Heart right ventricle (tissue), 16 donors: Measurements from ENCODE around the gene PTBP3. TPM values are rescaled to one million over a fixed set of nuclear protein-coding genes. Genes with fewer than 3 reads are reported as not detected.

Experiments used
- ATAC-seq, 8 donors: fragments of 200-7000 bp; cut with Tn5 transposase; one replicate each; pipeline ENCODE4 v1.9.1; 2020; ENCODE audit warnings: mild to moderate bottlenecking in 8 of 8, moderate library complexity in 8 of 8, moderate number of reproducible peaks in 1 of 8
- DNase-seq, 2 donors: peaks; one replicate each; pipeline ENCODE4 v3.0.0-alpha.2; 2020
- H3K27ac ChIP-seq, 10 donors: fragments of 200-600 bp; sonication (generic) in 2 of 10; one replicate each; pipeline versions ENCODE4 v1.5.0 to v1.8.0; 2020 to 2022; ENCODE audit warnings: mild to moderate bottlenecking in 3 of 10
- H3K27me3 ChIP-seq, 7 donors: fragments of 200-600 bp; one replicate each; pipeline ENCODE4 v1.8.0; 2021 to 2022; ENCODE audit warnings: mild to moderate bottlenecking in 2 of 7
- H3K36me3 ChIP-seq, 9 donors: fragments of 200-600 bp; sonication (generic) in 1 of 9; one replicate each; pipeline versions ENCODE4 v1.5.0 to v1.8.0; 2020 to 2022; ENCODE audit warnings: mild to moderate bottlenecking in 2 of 9
- H3K4me1 ChIP-seq, 9 donors: fragments of 200-600 bp; sonication (generic) in 1 of 9; one replicate each; pipeline versions ENCODE4 v1.5.0 to v1.8.0; 2020 to 2022; ENCODE audit warnings: mild to moderate bottlenecking in 4 of 9
- H3K4me3 ChIP-seq, 10 donors: fragments of 200-600 bp; sonication (generic) in 2 of 10; one replicate each; pipeline versions ENCODE4 v1.5.0 to v1.8.0; 2020 to 2022; ENCODE audit warnings: mild to moderate bottlenecking in 7 of 10, moderate library complexity in 2 of 10
- H3K9me3 ChIP-seq, 11 donors: fragments of 200-600 bp in 10 of 11; sonication (generic) in 2 of 11; one replicate each; pipeline versions ENCODE4 v1.5.0 to v1.8.0; 2013 to 2022; ENCODE audit warnings: mild to moderate bottlenecking in 2 of 11, control low read depth in 1 of 11, moderate library complexity in 1 of 11
- CTCF ChIP-seq, 9 donors: fragments of 200-600 bp; sonication (generic) in 2 of 9; IDR thresholded peaks; one replicate each; pipeline versions ENCODE4 v1.5.0 to v1.8.0; 2021 to 2022; ENCODE audit warnings: antibody characterized with exemption in 9 of 9, mild to moderate bottlenecking in 5 of 9, moderate library complexity in 1 of 9
- WGBS, 2 donors: extraction: QIAGEN DNeasy Blood & Tissue Kit; methylation state at CpG; one replicate each; pipeline ENCODE4 v1.1.7; 2013; ENCODE audit warnings: inconsistent platforms in 1 of 2; 5-methylcytosine and 5-hydroxymethylcytosine counted together
- intact Hi-C, 10 donors: fragments of 100-400 bp; cut with DNase I; formaldehyde crosslinking; loops; one replicate each; pipeline versions ENCODE4 v1.11.1 to v1.14.2; 2022
- polyA plus RNA-seq, 2 donors: library from polyadenylated mRNA; stranded (reverse); fragments of 200-250 nt; gene quantifications; one replicate each; pipeline ENCODE4 v1.2.3, GENCODE V29; 2013
- total RNA-seq, 10 donors: library from RNA; stranded (reverse); fragmentation: NEBNext Ultra II Directional in 3 of 10; extraction: Animal tissue kit (Norgen Biotek cat#: 25700) in 3 of 10; gene quantifications; one replicate each; pipeline versions ENCODE4 v1.2.1 to v1.2.4, GENCODE V29; 2021 to 2023
- donor health status: Arrhythmogenic right ventricular cardiomyopathy.
- donor health status: ischemic (EF 13 %, LVEDD 7.1; RV severe dilation, severe dysfunction).
- donor health status: healthy with polysubstance abuse.
- donor health status: DM: no; HTN: yes; CAD: no.
- donor health status: DM: no; HTN: no; CAD: no.
- donor health status: ischemic (EF 25% LVEDD 6.9; RV normal size, moderate dysfunction).
- donor health status: ischemic (EF 25% LVEDD 5.7; RV mildly dilated, moderate dysfunction).
- donor health status: healthy.
- donor health status: DM: yes; HTN: yes; CAD: no.
- donor health status: Ischemic cardiomyopathy.
- donor health status: ischemic (EF 35%, LVEDD 5.7; RV mildly dilated, moderate dysfunction).
- donor health status: nonischemic (EF 11% LVEDD 7.7; RV severe dilation, severe dysfunction).
- donor health status: DM: yes; HTN: yes; CAD: no.
- donor health status: PGD.
- donor health status: ischemic (EF 29% LVEDD 5.4; RV normal size, mild dysfunction).
- donor health status: nonischemic (EF 23%, LVEDD 6.1; RV moderate dilation, normal function).

The PTBP3 gene
- total and polyA plus RNA-seq, 12 donors = 3.7 to 35.5 (median 15.7) TPM

- intact Hi-C loops = loop anchor here in 1 of 10 donors (5.0 kb wide), 1 partner anchor 38 kb away; no protein-coding TSS in a partner anchor
- Histone ChIP-seq H3K4me3 (no peak overlapping the region), H3K4me1 (peaks cover 0 to 7% (median 3%) of the 10 kb centered on the region in 9 donors), H3K27ac (no peak overlapping the region), H3K36me3 (no peaks in the 10 kb centered on the region), H3K27me3 (no peaks in the 10 kb centered on the region), H3K9me3 (no peaks in the 10 kb centered on the region)
- ATAC-seq (no peak), DNase-seq (no peak)
- no peak for TF ChIP-seq CTCF (IDR thresholded peaks at IDR 0.05)
- 91 to 93% methylated on average over 1 of the region's 1 CpG for WGBS, 2 donors
Observed at GRCh38 chr9:112188884-112189283, 144.5 kb downstream of the PTBP3 start.

GRCh38 chr9:112187404-112187803 lies 146.0 kb downstream of the PTBP3 start:
- intact Hi-C loops = loop anchor here in 1 of 10 donors (5.0 kb wide), 1 partner anchor 40 kb away; no protein-coding TSS in a partner anchor
- no peak overlapping the region for H3K27ac ChIP-seq
- no peaks in the 10 kb centered on the region for H3K27me3 ChIP-seq
- H3K4me1 ChIP-seq = no peaks in the 10 kb centered on the region
- 88 to 93% methylated on average over 4 of the region's 4 CpGs for WGBS, 2 donors
- no peaks in the 10 kb centered on the region for H3K9me3 ChIP-seq
- TF ChIP-seq CTCF (IDR thresholded peaks at IDR 0.05) = no peak
- no peak overlapping the region for H3K4me3 ChIP-seq
- ATAC-seq (no peak), DNase-seq (no peak)
- no peaks in the 10 kb centered on the region for H3K36me3 ChIP-seq

GRCh38 chr9:112186695-112187094 lies 146.7 kb downstream of the PTBP3 start:
- no peak for DNase-seq
- Histone ChIP-seq H3K27ac (no peak overlapping the region), H3K9me3 (no peaks in the 10 kb centered on the region), H3K4me3 (no peak overlapping the region), H3K36me3 (no peaks in the 10 kb centered on the region), H3K27me3 (no peaks in the 10 kb centered on the region), H3K4me1 (no peaks in the 10 kb centered on the region)
- no peak for ATAC-seq
- intact Hi-C loops = loop anchor here in 1 of 10 donors (5.0 kb wide), 1 partner anchor 41 kb away; no protein-coding TSS in a partner anchor
- no peak for TF ChIP-seq CTCF (IDR thresholded peaks at IDR 0.05)
- WGBS, 2 donors = 96 to 97% methylated on average over 4 of the region's 4 CpGs

GRCh38 chr9:112184946-112185345 lies 148.5 kb downstream of the PTBP3 start:
- no peak for TF ChIP-seq CTCF (IDR thresholded peaks at IDR 0.05)
- Histone ChIP-seq H3K4me1 (peaks cover 0 to 16% (median 0%) of the 10 kb centered on the region in 9 donors), H3K27ac (no peak overlapping the region), H3K27me3 (no peaks in the 10 kb centered on the region), H3K9me3 (no peaks in the 10 kb centered on the region), H3K4me3 (no peak overlapping the region), H3K36me3 (no peaks in the 10 kb centered on the region)
- DNase-seq (no peak), ATAC-seq (no peak)
- 94% methylated on average over 2 of the region's 2 CpGs for WGBS, 2 donors
- intact Hi-C loops = loop anchor here in 1 of 10 donors (5.0 kb wide), 1 partner anchor 42 kb away; no protein-coding TSS in a partner anchor
